Muscle of arm (tissue), 12 donors: Measurements from ENCODE around the gene SLC26A1. TPM values are rescaled to one million over a fixed set of nuclear protein-coding genes. Genes with fewer than 3 reads are reported as not detected.

Experiments used
- DNase-seq: peaks from one replicate; pipeline ENCODE4 v3.0.0-alpha.2; 2013
- polyA plus RNA-seq, 12 donors: library from polyadenylated mRNA; unstranded; fragments of 120-200 nt; gene quantifications; one replicate each; pipeline ENCODE4 v1.2.1, GENCODE V29; 2013; ENCODE audit not compliant: insufficient read length in 12 of 12

Gene SLC26A1
- polyA plus RNA-seq, 12 donors, result 2.5 to 5.9 (median 3.8) TPM; not detected in 2

DNA sequence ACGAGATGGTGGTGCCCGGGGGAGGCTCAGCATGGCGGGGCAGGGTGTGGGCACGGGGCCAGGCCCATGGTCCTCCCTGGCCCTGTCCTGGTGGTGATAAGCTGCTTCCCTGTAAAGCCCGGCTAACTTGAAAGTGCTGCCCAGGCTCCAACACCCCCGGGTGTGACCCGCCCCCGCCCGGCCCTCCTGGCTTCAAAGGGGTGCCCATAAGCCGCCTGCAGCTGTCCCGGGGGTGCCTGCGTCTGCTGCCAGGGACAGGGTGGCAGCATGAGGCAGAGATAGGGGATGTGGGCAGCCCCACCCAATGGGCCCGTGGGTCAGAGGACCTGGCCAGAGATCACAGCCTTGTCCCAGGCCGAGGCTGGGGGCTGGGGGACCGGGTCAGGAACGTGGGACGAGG is 36.3 kb upstream of the SLC26A1 start:
- no peak for DNase-seq

DNA sequence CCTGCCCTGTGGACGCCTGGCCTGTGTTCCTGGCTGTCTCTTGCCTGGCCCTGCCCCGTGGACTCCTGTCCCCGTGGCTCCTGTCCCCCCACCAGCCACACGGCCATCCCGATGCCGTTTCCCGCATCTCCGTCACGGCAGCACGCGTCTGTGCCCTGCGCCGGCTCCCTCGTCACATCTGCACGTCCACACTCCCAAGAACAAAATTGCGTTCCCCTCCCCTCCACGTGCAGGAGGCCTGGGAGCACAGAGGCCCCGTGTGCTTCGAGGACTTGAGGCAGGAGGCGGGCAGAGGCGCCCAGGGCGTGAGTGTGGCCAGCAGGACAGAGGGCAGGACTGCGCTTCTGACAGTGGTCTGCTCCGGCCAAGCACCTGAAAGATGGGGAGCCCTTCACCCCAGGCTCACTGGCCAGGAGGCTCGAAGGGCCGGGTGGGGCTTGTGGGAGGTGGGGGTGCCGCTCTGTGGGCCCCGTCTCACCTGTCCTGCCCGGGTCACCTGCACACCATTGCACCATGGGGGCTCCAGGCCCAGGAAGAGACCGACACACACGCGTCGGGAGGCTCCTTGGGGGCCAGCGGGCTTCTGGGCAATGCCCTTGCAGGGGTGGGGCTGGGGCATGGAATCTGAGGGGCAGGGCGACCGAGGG is 35.5 kb upstream of the SLC26A1 start:
- no peak for DNase-seq

DNA sequence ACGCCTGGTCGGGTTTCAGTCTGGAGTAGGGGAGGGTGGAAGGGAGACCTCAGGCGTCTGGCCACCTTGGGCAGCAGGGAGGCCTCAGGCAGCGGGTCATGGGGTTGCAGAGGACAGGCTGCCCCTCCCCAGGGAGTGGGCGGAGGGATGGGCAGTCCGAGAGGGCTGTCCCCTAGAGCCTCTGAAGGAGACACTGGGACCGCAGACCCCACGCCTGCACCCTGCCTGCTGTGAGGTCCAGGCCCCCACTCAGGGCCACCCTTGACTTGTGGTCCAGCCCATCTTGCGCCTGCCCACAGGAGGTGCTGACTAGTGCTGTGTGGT is 34.7 kb upstream of the SLC26A1 start:
- DNase-seq, result no peak

DNA sequence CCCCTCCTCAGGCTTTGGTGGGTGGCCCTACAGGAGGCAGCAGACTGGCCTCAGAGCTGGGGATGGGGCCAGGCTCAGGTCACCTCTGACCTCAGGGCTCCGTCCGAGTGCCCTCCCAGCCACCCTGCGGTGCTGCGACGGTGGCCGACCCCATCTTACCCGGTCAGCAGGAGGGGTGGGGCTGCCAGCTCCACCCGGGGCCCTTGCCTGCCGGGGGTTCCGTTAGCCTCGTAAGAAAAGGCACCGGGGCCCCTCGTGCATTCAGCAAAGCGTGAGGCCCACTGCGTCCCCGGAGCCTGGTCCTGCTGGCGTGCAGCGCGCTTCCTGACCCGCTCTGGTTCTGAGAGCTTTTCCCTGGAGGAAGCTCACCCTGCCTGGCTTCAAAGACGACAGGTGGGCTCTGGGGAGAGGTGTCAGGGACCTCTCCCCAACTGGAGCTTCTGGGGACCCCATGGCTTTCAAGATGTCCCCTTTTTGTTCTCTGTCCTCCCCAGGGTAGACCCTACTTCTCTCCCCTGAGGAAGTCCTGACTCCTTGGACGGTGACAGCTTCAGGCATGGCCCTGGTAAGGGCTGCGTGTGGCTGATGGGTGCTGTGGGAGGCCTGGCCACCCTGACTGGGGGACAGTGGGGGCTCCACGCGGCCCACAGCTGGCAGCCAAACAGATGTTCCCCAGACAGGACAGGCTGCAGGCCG is 34.2 kb upstream of the SLC26A1 start:
- no peak for DNase-seq

DNA sequence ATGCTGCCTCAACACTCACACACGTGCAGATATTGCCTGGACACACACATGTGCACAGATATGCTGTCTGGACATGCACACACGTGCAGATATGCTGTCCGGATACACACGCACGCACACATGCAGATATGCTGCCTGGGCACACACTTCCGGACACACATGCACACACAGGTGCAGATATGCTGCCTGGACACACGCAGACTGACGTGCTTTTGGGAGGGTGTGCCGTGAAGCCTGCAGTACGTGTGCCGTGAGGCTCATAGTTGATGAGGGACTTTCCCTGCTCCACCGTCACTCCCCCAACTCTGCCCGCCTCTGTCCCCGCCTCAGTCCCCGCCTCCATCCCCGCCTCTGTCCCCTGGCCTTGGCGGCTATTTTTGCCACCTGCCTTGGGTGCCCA is 32.9 kb upstream of the SLC26A1 start:
- DNase-seq, result no peak

DNA sequence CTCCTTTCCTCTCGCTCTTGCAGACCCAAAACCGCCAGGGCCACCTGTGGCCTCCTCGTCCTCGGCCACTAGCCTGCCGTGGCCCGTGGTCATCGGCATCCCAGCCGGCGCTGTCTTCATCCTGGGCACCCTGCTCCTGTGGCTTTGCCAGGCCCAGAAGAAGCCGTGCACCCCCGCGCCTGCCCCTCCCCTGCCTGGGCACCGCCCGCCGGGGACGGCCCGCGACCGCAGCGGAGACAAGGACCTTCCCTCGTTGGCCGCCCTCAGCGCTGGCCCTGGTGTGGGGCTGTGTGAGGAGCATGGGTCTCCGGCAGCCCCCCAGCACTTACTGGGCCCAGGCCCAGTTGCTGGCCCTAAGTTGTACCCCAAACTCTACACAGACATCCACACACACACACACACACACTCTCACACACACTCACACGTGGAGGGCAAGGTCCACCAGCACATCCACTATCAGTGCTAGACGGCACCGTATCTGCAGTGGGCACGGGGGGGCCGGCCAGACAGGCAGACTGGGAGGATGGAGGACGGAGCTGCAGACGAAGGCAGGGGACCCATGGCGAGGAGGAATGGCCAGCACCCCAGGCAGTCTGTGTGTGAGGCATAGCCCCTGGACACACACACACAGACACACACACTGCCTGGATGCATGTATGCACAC is 31.8 kb upstream of the SLC26A1 start:
- DNase-seq, result no peak

DNA sequence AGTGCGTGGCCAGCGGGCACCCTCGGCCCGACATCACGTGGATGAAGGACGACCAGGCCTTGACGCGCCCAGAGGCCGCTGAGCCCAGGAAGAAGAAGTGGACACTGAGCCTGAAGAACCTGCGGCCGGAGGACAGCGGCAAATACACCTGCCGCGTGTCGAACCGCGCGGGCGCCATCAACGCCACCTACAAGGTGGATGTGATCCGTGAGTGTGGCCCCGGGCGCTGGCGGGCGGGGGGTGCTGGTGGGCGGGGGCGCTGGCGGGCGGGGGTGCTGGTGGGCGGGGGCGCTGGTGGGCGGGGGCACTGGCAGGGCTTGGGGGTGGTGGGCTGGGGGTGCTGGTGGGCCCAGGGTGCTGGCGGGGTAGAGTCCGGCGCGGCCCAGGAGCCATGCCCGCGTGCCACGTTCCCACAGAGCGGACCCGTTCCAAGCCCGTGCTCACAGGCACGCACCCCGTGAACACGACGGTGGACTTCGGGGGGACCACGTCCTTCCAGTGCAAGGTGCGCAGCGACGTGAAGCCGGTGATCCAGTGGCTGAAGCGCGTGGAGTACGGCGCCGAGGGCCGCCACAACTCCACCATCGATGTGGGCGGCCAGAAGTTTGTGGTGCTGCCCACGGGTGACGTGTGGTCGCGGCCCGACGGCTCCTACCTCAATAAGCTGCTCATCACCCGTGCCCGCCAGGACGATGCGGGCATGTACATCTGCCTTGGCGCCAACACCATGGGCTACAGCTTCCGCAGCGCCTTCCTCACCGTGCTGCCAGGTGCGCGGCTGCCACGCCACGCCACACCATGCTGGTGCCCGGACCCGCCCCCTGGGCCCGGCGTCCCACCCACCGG is 30.9 kb upstream of the SLC26A1 start:
- no peak for DNase-seq

DNA sequence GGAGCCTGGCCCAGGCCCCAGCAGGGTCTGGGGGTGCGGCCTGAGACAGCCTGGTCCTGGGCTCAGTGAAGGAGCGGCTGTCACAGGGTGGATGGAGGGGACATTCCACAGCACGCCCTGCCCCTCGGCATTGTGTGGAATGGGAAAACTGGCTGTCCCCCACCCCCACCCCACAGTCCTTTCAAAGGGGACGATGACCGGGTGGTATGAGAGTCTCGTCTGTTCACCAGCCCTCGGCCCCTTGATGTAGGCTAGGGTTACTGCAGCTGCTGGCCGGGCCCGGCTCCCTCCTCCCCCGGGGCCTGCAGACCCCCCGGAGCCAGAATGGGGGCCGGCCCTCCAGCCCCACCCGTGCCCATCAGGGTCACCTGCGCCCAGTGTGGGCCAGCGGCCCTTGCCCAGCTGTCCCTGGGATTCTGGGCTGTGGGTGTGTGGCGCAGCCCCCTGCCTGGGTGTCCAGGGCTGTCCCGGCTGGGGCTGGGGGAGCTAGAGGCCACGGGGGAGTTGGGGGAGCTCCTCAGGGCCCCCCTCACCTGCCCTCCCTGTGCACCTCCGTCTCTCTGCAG is 30.0 kb upstream of the SLC26A1 start:
- DNase-seq, result no peak

DNA sequence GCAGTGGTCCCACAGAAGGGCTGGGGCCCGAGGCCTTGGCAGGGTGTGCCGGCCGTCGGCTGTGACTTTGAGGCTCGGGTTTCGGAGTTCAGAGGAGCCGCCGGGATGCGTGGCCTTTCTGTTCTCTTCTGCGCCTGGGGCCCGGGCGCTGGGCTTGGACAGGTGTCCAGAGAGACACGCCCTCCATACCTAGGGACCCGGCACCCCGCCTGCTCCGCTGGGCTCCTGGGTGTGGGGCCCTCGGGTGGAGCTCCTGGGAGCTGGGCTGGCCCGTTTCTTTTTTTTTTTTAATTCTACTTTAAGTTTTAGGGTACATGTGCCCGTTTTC is 29.5 kb upstream of the SLC26A1 start:
- no peak for DNase-seq

DNA sequence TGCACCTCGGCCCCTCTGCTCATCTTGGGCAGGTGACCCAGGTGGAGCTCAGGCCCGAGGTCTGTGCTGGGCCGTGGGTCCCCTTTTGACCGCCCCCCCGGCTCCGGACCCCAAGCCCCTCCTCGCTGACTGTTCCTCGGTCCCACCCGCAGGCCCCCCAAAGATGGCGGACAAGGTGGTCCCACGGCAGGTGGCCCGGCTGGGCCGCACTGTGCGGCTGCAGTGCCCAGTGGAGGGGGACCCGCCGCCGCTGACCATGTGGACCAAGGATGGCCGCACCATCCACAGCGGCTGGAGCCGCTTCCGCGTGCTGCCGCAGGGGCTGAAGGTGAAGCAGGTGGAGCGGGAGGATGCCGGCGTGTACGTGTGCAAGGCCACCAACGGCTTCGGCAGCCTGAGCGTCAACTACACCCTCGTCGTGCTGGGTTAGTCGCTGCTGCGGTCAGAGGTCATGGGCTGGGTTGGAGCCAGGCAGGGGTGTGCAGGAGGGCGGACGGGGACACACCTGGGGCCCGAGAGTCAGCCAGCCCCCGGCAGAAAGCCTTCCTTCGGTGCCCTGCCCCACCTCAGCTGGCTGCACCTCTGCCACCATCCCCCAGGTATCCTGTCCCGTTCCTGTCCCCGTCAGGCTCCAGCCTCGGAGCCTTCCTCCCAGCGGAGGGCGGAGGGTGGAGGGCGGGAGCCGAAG is 29.0 kb upstream of the SLC26A1 start:
- DNase-seq, result no peak

DNA sequence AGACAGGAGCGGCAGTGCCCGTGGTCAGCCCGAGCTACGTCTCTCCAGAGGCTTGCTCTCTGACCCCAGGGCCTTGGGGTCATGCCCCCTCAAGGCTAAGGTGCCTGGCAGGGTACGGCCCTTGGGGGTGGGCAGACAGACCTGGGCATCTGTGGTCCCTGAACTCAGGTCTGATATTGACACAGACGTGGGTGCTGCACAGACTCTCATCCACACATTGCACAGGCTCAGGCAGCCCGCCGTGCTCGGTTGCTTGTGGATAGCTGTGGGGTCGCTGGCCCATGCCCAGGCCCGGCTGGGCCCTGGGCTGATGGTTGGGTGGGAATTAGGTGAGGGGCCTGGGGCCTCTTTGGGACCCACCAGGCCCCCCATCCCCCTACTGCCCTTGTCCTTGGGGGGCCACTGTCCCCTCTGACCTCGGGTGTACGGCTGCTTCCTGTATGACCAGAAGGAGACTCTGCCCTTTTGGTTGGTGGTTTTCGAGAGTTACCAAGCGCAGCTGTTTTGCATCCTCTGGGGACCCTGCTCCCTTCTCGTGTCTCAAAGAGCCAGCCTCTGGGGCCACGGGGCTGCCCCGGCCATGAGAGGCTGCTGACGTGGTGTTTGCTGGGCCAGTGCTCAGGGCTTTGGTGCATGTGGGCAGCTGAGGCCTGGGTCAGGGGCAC is 28.3 kb upstream of the SLC26A1 start:
- DNase-seq, result no peak

DNA sequence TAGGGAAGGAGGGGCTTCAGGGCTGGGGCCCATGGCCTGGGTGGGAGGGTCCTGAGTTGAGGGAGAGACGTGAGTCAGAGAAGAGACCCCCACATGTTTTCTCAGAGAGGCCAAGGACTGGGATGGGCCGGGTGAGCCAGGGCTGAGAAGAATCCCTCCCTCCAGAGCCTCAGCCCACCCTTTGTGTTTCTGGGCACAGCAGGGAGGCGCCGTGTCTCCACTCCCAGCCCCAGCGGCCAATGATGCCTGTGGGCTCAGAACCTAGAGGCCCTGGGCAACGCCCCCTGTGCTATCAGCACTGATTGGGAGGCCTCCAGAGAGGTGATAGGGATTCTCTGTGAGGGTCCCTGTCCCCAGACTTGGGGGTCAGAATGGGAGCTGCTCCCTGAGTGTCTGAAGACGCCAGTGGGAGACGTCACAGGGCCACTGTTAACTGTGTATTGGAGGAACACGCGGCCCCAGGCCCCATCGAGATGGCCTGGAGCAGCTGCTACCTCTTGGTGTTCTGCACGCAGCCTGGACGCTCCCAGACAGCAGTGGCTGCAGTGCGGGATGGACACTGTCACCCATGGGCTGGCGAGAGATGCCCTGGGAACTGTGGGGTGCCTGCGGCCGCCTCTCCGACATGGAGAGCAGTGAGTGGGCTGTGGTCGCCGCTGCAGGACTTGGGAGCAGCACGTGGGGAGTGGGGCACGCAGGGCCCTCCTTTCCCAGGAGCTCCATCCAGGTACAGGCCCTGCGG is 26.7 kb upstream of the SLC26A1 start:
- no peak for DNase-seq

DNA sequence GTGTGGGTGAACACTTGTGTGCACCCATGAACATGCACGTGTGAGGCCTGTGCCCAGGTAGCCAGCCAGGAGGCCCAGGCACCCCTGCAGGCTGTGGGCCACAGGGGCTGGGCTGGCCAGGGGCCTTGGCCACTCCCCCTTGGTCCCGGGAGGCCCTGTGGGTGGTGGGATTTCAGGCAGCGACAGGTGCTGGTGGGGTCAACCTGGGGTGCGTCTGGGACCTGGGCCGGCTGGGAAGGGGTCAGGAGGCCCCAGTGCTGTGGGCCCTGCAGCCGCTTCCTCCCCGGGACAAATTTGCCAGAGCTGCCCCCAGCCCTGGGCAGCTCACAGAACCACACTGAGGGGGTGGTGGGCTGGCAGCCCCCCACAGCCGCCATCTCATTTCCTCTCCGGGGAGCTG is 26.1 kb upstream of the SLC26A1 start:
- DNase-seq, result no peak

DNA sequence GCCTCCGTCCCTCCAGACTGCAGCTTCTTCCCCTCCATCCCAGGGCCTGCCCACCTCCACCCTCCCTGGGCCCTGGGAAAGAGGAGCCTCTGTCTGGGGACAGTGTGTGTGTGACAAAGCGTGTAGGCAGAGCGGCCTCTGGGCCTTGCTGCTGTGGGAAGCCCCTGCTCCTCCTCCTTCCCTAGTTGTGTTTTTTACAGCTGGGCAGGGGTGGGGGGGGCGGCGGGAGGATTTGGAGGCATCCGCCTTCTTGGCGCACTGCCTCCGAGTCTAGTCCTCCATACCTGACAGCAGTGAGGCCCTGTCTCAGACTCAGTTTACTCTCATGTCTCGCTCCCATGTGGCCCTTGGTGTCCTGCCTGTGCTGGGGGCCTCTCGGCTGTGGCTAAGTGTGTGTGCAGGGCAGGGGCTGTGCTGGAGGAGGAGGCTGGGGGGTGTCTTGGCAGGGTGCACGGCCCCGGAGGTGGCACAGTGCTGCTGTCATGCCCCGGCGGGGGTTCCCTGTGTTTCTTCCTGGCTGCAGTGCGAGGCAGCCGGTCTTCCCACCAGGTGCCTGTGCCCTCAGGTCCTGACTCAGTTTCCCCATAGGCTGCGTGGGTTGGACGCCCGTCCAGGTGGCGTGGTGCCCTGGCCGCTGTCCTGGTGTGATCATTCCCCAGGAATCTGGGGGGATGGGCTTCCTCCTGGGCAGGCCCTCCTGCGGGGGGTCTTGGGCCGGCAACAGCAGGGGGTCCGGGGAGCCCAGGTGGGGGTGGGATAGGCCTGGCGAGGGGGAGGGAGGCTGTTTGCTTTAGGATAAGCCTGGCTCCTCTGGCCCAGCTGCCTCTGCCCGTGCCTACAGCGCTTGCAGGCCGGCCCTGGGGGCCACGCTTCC is 25.2 kb upstream of the SLC26A1 start:
- DNase-seq, result no peak

DNA sequence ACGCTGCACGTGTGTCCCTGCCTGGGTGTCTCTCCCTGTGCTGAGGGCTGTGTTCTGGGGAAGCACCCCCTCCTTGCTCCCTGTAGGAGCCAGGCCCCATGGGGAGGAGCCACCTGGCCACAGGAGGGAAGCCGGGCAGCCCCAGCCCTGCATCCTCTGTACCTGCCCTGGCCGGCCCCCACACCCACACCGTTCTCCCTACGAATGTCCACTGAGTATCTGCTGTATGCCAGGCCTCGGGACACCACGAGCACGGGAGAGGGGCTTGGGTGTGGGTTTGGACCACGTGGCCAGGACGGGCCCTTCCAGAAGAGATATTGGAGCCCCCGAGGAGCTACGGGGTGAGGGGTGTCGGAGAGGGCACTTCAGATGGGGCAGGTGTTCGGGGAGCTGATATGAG is 24.5 kb upstream of the SLC26A1 start:
- no peak for DNase-seq

DNA sequence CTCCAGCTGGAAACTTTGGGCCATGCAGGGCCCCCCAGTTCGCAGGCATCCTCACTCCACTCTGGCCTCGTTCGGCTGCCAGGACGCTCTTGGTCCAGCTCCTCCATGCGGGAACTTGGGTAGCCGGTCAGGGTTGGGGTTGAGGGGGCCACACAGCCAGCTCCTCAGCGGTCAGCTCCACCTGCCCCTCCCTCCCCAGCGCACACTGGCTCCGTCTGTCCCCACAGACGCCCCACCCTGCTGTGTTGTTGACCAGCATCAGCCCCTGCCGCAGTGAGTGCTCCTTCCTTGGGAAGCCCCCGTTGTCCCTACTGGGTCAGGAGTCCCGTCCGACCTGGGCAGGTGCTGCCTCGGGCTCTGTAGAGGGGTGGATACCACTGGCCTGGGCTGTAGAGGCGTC is 24.0 kb upstream of the SLC26A1 start:
- DNase-seq, result no peak

DNA sequence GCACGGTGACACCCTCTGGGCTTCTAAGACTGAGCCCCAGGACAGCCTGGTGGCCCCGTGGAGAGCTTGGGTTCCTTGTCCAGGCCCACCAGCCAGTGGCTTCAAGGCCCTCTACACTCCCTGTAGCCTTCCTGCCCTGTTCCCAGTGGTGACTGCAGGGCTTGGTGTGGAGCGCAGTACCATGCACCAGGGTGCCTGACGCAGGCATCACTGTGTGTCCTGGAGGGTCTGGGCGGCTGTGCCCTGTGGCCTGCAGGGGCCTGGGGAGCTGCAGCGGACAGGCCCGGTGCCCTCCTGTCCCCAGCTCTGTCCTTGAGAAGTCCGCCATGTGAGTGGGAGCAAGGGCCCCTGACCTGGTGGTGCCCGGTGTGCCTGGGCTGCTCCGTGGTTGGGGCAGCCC is 22.5 kb upstream of the SLC26A1 start:
- DNase-seq, result no peak

DNA sequence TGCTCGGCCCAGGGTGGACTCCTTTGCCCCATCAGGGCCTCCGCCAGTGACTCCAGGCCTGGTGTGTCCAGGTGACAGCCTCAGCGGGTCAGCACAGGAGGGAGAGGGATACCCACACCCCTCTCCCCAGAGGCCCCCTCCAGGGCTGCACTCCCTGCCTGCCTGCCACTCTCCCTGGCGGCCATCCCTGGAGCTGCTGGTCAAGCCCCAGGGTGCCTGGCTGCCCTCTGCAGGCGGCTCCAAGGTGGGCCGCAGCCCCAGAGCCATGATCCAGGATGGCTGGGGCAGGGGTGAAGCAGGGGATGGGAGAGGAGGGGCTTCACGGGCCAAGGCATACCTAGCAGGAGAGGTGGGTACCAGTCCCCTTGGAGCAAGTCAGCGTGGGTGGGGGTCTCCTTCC is 22.0 kb upstream of the SLC26A1 start:
- no peak for DNase-seq
